Lung microvascular endothelial cell (primary cell): ENCODE results near the gene CYLC2. TPM values are rescaled to one million over a fixed set of nuclear protein-coding genes. Genes with fewer than 3 reads are reported as not detected.

Experiments
- DNase-seq, 2 donors: peaks; one replicate each; pipeline versions ENCODE4 v3.0.0 to v3.0.0-alpha.2; 2010; ENCODE audit warnings: low read depth in 2 of 2
- total RNA-seq: library from RNA; depleted of rRNA; stranded (reverse); fragments of >200 nt; gene quantifications from 2 replicates; pipeline ENCODE4 v1.2.1, GENCODE V29; 2014

CYLC2 gene
- not detected in 2 replicates for total RNA-seq

- no peak for DNase-seq
Observed at GRCh38 chr9:102995033-102995432, at the start of gene CYLC2. CYLC2 (plus strand) TSS chr9:102995333; CDS start chr9:102995381, 48 bp downstream.

- no peak for DNase-seq
Observed at GRCh38 chr9:102950346-102950745, 44.8 kb upstream of the CYLC2 start.

- no peak for DNase-seq
Observed at GRCh38 chr9:102966999-102967398, 28.1 kb upstream of the CYLC2 start.

DNA sequence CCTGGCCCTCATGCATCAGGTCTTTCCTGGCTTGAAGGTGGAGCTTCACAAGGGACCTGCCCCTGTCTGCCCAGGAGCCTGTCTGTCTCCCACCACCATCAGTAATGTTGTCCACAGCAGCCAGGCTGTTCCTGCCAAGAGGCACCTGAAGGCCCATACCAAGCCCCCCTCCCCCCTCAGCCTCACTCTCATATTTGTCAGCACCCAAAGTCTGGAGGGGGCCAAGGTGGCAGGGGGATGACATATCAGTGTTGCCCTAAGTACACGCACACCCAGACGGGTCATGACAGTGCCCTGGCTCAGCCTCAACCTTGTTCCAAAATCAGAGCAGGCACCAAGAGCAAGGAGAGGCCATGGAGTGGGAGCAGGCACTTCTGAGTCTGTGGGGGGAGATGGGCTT is 27.2 kb upstream of the CYLC2 start:
- DNase-seq, result no peak

DNA sequence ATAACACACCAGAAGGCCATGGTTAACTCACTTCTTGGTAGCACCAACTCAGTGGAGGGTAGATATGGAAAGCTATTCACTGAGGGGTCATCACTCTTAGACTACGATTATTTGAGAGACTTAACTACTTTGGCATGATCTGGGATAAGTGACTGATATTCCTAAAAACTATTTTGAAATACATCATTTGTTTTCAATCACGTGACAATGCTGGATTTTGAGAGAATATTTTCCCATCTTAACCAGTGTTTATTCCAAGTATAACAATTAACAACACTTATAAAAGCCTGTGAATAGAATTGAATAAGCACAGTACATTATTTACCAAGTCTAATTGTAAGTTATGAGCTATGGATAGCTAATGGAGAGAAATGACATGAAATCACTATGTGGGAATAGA is 22.4 kb upstream of the CYLC2 start:
- no peak for DNase-seq

DNA sequence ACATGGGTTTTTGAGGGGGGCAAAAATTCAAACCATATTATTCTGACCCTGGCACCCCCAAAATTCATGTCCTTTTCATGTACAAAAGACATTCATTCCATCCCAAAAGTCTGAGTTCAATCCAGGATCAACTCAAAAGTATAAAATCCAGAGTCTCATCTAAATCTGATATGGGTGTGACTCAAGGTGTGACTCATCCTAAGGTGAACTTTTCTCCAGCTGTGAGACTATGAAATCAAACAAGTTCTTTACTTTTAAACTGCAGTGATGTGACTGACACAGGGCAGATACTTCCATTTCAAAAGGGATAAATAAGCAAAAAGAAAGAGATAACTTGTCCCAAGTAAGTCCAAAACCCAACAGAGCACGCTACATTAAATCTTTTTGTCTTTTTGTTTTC is 20.6 kb upstream of the CYLC2 start:
- no peak for DNase-seq

GRCh38 chr9:102975251-102975650 is 19.9 kb upstream of the CYLC2 start:
- no peak for DNase-seq

GRCh38 chr9:102985162-102985895 is 9.8 kb upstream of the CYLC2 start:
- no peak for DNase-seq

- no peak for DNase-seq
Observed at GRCh38 chr9:102986425-102986824, 8.7 kb upstream of the CYLC2 start.

- DNase-seq, result no peak
Observed at GRCh38 chr9:103003689-103004088, 8.6 kb downstream of the CYLC2 start.

DNA sequence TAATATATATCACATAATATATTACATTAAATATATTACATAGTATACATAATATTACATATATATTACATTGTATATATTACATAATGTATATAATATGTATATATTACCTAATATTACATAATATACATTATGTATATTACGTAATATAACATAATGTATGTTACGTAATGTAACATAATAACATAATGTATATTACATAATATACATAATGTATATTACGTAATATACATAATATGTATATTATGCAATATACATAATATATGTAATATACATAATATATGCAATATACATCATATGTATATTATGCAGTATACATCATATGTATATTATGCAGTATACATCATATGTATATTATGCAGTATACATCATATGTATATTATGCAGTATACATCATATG is 19.1 kb downstream of the CYLC2 start:
- no peak for DNase-seq

DNA sequence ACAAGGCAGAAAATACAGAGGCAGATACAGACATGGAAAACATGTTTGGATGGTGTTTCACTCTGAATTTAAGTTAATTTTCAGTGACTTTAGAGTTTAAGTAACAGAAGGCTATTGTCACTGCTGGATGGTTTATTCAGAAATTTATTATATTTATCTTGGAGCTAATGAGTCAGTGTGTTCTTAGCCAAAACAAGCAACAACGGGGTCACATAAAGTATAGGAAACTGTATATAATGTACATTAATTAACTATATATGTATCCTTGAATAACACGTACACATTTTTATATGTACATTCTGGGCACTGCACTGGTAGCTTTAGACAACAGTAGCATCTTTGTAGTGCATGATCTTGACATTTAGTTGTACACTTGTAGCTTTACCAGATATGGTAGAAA is 30.7 kb downstream of the CYLC2 start:
- DNase-seq, result no peak

- no peak for DNase-seq
Observed at GRCh38 chr9:103037508-103038477, 42.7 kb downstream of the CYLC2 start.

DNA sequence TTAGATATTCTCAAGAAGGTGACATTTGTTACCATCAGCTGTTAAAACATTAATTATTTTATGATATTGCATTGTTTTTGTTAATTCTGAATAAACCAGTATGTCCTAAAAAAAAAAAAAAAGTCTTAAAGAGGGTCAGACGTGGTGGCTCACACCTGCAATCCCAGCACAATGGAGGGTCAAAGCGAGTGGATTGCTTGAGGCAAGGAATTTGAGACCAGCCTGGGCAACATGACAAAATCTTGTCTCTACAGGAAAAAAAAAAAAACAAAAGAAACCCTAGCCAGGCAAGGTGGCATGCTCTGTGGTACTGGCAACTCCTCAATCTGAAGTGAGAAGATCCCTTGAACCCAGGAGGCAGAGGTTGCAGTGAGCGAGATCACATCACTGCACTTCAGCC is 46.8 kb downstream of the CYLC2 start:
- no peak for DNase-seq
